Peyer's patch (tissue), 4 donors: ENCODE measurements around the gene CDCA4.

Source experiments
- CTCF ChIP-seq, 6 experiments: fragments of 450-650 bp in 4 of 6; fragments of 200-600 bp in 2 of 6; sonication (generic) in 1 of 6; IDR thresholded peaks; one replicate each; pipeline ENCODE4 v1.5.1; 2017 to 2019; ENCODE audit warnings: antibody characterized with exemption in 6 of 6, mild to moderate bottlenecking in 3 of 6, moderate library complexity in 1 of 6
- POLR2A ChIP-seq, 2 donors: fragments of 450-650 bp; IDR thresholded peaks; one replicate each; pipeline ENCODE4 v1.5.1; 2017; ENCODE audit warnings: antibody characterized with exemption in 2 of 2, mild to moderate bottlenecking in 2 of 2, moderate library complexity in 2 of 2

- no peak for TF ChIP-seq CTCF (IDR thresholded peaks at IDR 0.05)
- TF ChIP-seq POLR2A (IDR thresholded peaks at IDR 0.05) = peak; percentile 52 to 72
Measured at GRCh38 chr14:104972301-104973134, 48.4 kb downstream of the CDCA4 start.
